Endothelial cell of umbilical vein (primary cell): ENCODE measurements around the gene SYCE1. TPM values are rescaled to one million over a fixed set of nuclear protein-coding genes. Genes with fewer than 3 reads are reported as not detected.
A peak's percentile ranks its signal among the peaks of the same experiment; 100 is the strongest.

Source experiments
- Bru-seq: library from RNA; stranded (reverse); fragments of 400-500 nt; gene quantifications from one replicate; lab custom pipeline; 2021; lab: Mats Ljungman, UMichigan
- BruChase-seq, 2 experiments: library from RNA; stranded (reverse); fragments of 400-500 nt; gene quantifications; one replicate each; lab custom pipeline; 2021; lab: Mats Ljungman, UMichigan
- BruUV-seq: library from RNA; stranded (reverse); fragments of 400-500 nt; replicated peaks from 2 replicates; lab custom pipeline; 2021; lab: Mats Ljungman, UMichigan
- CTCF ChIA-PET: fragments of 300-600, 350-600 bp; sonication (Branson Sonifier 250); formaldehyde crosslinking; loops from one replicate; lab custom pipeline; 2021; ENCODE audit warnings: antibody characterized with exemption, inconsistent platforms; lab: Charles Lee
- POLR2A ChIA-PET: fragments of 300-600, 350-600 bp; sonication (Branson Sonifier 250); formaldehyde crosslinking; loops from one replicate; lab custom pipeline; 2021; ENCODE audit warnings: antibody characterized with exemption, inconsistent platforms; lab: Charles Lee
- DNase-seq: peaks from one replicate; pipeline ENCODE4 v3.0.0-alpha.2; 2011; ENCODE audit warnings: low read depth, low spot score
- FAIRE-seq: peaks from 2 replicates; lab custom pipeline; 2011; peaks lifted over from hg19 to GRCh38; lab: Jason Lieb, UNC
- H2AFZ ChIP-seq: 2 replicates; pipeline ENCODE4 v1.6.0; 2012; ENCODE audit warnings: low read depth, low read length, control low read depth, inconsistent platforms
- H3K27ac ChIP-seq: 2 replicates; pipeline ENCODE4 v1.5.1; 2011; ENCODE audit warnings: low read depth, mild to moderate bottlenecking, control low read depth, low read length, moderate library complexity; ENCODE audit not compliant: insufficient read depth
- H3K27me3 ChIP-seq, 2 experiments: 2 replicates each; pipeline versions ENCODE4 v1.6.0 to v1.6.1; 2011; ENCODE audit warnings: low read length in 2 of 2, mixed read lengths in 1 of 2; ENCODE audit not compliant: control insufficient read depth in 2 of 2, insufficient read depth in 2 of 2
- H3K36me3 ChIP-seq, 2 experiments: 2 replicates in 1 of 2; 3 replicates in 1 of 2; pipeline ENCODE4 v1.5.1; 2011; ENCODE audit warnings: low read length in 2 of 2, mild to moderate bottlenecking in 1 of 2, moderate library complexity in 1 of 2; ENCODE audit not compliant: control insufficient read depth in 2 of 2, insufficient read depth in 2 of 2; ENCODE audit errors: extremely low read depth in 1 of 2
- H3K4me1 ChIP-seq: 3 replicates; pipeline ENCODE4 v1.5.1; 2011; ENCODE audit warnings: mild to moderate bottlenecking, low read length; ENCODE audit not compliant: control insufficient read depth, insufficient read depth; ENCODE audit errors: extremely low read depth
- H3K4me2 ChIP-seq: 2 replicates; pipeline ENCODE4 v1.6.1; 2011; ENCODE audit warnings: low read length, control low read depth, mixed read lengths; ENCODE audit not compliant: insufficient read depth
- H3K4me3 ChIP-seq, 3 experiments: fragments of 200-600 bp in 1 of 3; sonication (generic), shearing (Covaris generic) in 1 of 3; replicated peaks in 1 of 3; 2 replicates each; pipeline ENCODE4 v1.5.1; 2011 to 2016; ENCODE audit warnings: control low read depth in 3 of 3, low read length in 3 of 3, mild to moderate bottlenecking in 2 of 3, inconsistent platforms in 1 of 3, low read depth in 1 of 3, moderate library complexity in 1 of 3; ENCODE audit not compliant: insufficient read depth in 1 of 3
- H3K79me2 ChIP-seq: 2 replicates; pipeline ENCODE4 v1.6.0; 2012; ENCODE audit warnings: low read length, inconsistent platforms; ENCODE audit not compliant: control insufficient read depth, insufficient read depth
- H3K9ac ChIP-seq: replicated peaks from 2 replicates; pipeline ENCODE3; 2011; ENCODE audit warnings: low read length, control low read depth; ENCODE audit not compliant: insufficient read depth; ENCODE audit errors: extremely low read depth
- H3K9me1 ChIP-seq: replicated peaks from 3 replicates; pipeline ENCODE4 v1.6.0; 2011; ENCODE audit warnings: mild to moderate bottlenecking, low read length; ENCODE audit not compliant: control insufficient read depth, insufficient read depth; ENCODE audit errors: extremely low read depth
- H3K9me3 ChIP-seq: replicated peaks from 2 replicates; pipeline ENCODE4 v1.5.1; 2012; ENCODE audit warnings: low read length, inconsistent platforms; ENCODE audit not compliant: control insufficient read depth, insufficient read depth
- H4K20me1 ChIP-seq: replicated peaks from 2 replicates; pipeline ENCODE3; 2011; ENCODE audit warnings: mild to moderate bottlenecking, low read length; ENCODE audit not compliant: control insufficient read depth, insufficient read depth; ENCODE audit errors: extremely low read depth
- CTCF ChIP-seq, 2 donors: IDR thresholded peaks; 1 replicate in 1 of 2; 2 replicates in 1 of 2; pipeline ENCODE4 v1.5.1; 2011; ENCODE audit warnings: low read length in 2 of 2, mild to moderate bottlenecking in 2 of 2, moderate library complexity in 2 of 2, control low read depth in 1 of 2, inconsistent platforms in 1 of 2, low read depth in 1 of 2; ENCODE audit not compliant: insufficient read depth in 1 of 2; ENCODE audit errors: extremely low read depth in 1 of 2
- EZH2 ChIP-seq: IDR thresholded peaks from 2 replicates; pipeline ENCODE4 v1.6.1; 2012; ENCODE audit warnings: borderline replicate concordance, low read depth, mild to moderate bottlenecking, moderate library complexity, low read length, inconsistent platforms; ENCODE audit not compliant: severe bottlenecking
- GATA2 ChIP-seq: IDR thresholded peaks from 2 replicates; pipeline ENCODE4 v1.7.0; 2011; ENCODE audit warnings: low read depth, mild to moderate bottlenecking, moderate library complexity, mixed read lengths, low read length; ENCODE audit not compliant: insufficient read length, insufficient read depth
- POLR2A ChIP-seq: IDR thresholded peaks from 2 replicates; pipeline ENCODE4 v1.6.1; 2012; ENCODE audit warnings: low read depth, mild to moderate bottlenecking, control low read depth, low read length
- POLR2AphosphoS5 ChIP-seq: IDR thresholded peaks from 2 replicates; pipeline ENCODE4 v1.6.1; 2012; ENCODE audit warnings: low read depth, mild to moderate bottlenecking, control low read depth, low read length, moderate library complexity; ENCODE audit not compliant: insufficient read depth
- dilution Hi-C: fragments of 300-500 bp; cut with MboI; formaldehyde crosslinking; loops from one replicate; pipeline ENCODE4 v1.15.0; 2019; ENCODE audit warnings: low sequenced_read_pairs; ENCODE audit not compliant: extremely low pct_ligation_motif_present
- intact Hi-C: fragments of 100-400 bp; cut with micrococcal nuclease; formaldehyde crosslinking; loops from one replicate; pipeline ENCODE4 v1.10.0; 2022
- long read RNA-seq: library from polyadenylated mRNA; stranded (forward); transcript quantifications from one replicate; pipeline ENCODE4 v2.0.0, GENCODE V29; 2021
- polyA minus RNA-seq, 3 experiments: library from RNA; depleted of rRNA, polyadenylated mRNA; stranded (reverse); fragments of >200 nt; gene quantifications; 1 replicate in 1 of 3; 2 replicates in 2 of 3; pipeline ENCODE4 v1.2.3, GENCODE V29; 2011
- polyA plus RNA-seq, 4 experiments: library from polyadenylated mRNA; depleted of rRNA in 3 of 4; stranded (reverse) in 3 of 4; unstranded in 1 of 4; fragments of >200 nt; gene quantifications; 2 replicates each; pipeline versions ENCODE4 v1.2.1 to v1.2.3, GENCODE V29; 2011 to 2012; ENCODE audit warnings: missing spikeins in 1 of 4
- total RNA-seq: library from RNA; stranded (reverse); gene quantifications from 2 replicates; pipeline ENCODE4 v1.2.3, GENCODE V29; 2021

SYCE1 gene
- total RNA-seq (not detected in 2 replicates), polyA plus RNA-seq (not detected in 2 replicates), polyA minus RNA-seq (not detected in 2 replicates), Bru-seq, nascent RNA (not detected), BruChase-seq, experiment 1, labeled RNA remaining after a 6-hour chase (percentile 6 among the genes with signal in this experiment), BruChase-seq, experiment 2, labeled RNA remaining after a 2-hour chase (percentile 9 among the genes with signal in this experiment)
- not detected in 2 replicates for polyA plus RNA-seq (2011; cell fraction: cytosol; rRNA removed)
- not detected in 2 replicates for polyA plus RNA-seq (2011; cell fraction: nucleus; rRNA removed)
- polyA plus RNA-seq (2012), result 0.16 TPM in 1 of 2 replicates, not detected in the other
- polyA minus RNA-seq (2011; cell fraction: cytosol; rRNA and poly(A)+ RNA removed), result not detected
- polyA minus RNA-seq (2011; cell fraction: nucleus; rRNA and poly(A)+ RNA removed), result not detected in 2 replicates
- long read RNA-seq, partial matches to known transcripts, result 0 of 1 reads
- long read RNA-seq, other reads (novel, unspliced or antisense), result 0 of 1 reads

GRCh38 chr10:133565441-133566294 lies at the start of gene SYCE1:
Gene SYCE1 (minus strand): TSS chr10:133565583. CDS start chr10:133565529, 54 bp downstream.
- no peak within 1 kb of the TSS for H3K4me2 ChIP-seq
- dilution Hi-C loops, result no loop called here
- TF ChIP-seq POLR2A, result no peak
- no peak for TF ChIP-seq POLR2AphosphoS5
- no peak for TF ChIP-seq CTCF (IDR thresholded peaks at IDR 0.05; ENCODE audit: extremely low read depth in 1 of 2, insufficient read depth in 1 of 2, low read depth in 1 of 2, low read length in 2 of 2)
- no peak for TF ChIP-seq EZH2
- no peak for TF ChIP-seq GATA2
- H3K27me3 ChIP-seq, result no peaks in the 10 kb centered on the region
- H3K79me2 ChIP-seq, result no peaks in the 10 kb centered on the region
- FAIRE-seq (no peak), DNase-seq (no peak)
- H3K27ac ChIP-seq, result no peak within 1 kb of the TSS
- H3K9me1 ChIP-seq, result no peaks in the 10 kb centered on the region
- POLR2A ChIA-PET, result no interaction called here
- no TSS peak for BruUV-seq
- CTCF ChIA-PET, result no interaction called here
- H2AFZ ChIP-seq, result no peak within 1 kb of the TSS
- no peaks in the 10 kb centered on the region for H3K4me1 ChIP-seq
- no peaks in the 10 kb centered on the region for H4K20me1 ChIP-seq
- no peaks in the 10 kb centered on the region for H3K9me3 ChIP-seq
- intact Hi-C loops, result no loop called here
- no peak within 1 kb of the TSS for H3K4me3 ChIP-seq
- no peak within 1 kb of the TSS for H3K9ac ChIP-seq
- no peaks in the 10 kb centered on the region for H3K36me3 ChIP-seq
